Activated naive CD4-positive, alpha-beta T cell treated with anti-CD3 and anti-CD28 coated beads, Interleukin-2, amount 50 U/mL, for 24 hours (primary cell): ENCODE measurements around the gene TMEM80.
A peak's percentile ranks its signal among the peaks of the same experiment; 100 is the strongest.
"Not testable (repeated sequence)": the region's sequence is repeated elsewhere in the genome, so short reads cannot be mapped to it uniquely, and the experiment has no call there.

ENCODE experiments used
- H3K27ac Mint-ChIP-seq: one replicate; pipeline ENCODE4 v1.8.0; 2021; ENCODE audit warnings: mild to moderate bottlenecking, mixed read lengths
- H3K27me3 Mint-ChIP-seq: one replicate; pipeline ENCODE4 v1.8.0; 2021; ENCODE audit warnings: mixed read lengths
- H3K36me3 Mint-ChIP-seq: one replicate; pipeline ENCODE4 v1.8.0; 2021; ENCODE audit warnings: mixed read lengths
- H3K4me1 Mint-ChIP-seq: one replicate; pipeline ENCODE4 v1.8.0; 2021; ENCODE audit warnings: mixed read lengths
- H3K4me3 Mint-ChIP-seq: one replicate; pipeline ENCODE4 v1.8.0; 2021; ENCODE audit warnings: mild to moderate bottlenecking, mixed read lengths
- H3K9me3 Mint-ChIP-seq: one replicate; pipeline ENCODE4 v1.8.0; 2021; ENCODE audit warnings: mixed read lengths

TMEM80 gene

DNA sequence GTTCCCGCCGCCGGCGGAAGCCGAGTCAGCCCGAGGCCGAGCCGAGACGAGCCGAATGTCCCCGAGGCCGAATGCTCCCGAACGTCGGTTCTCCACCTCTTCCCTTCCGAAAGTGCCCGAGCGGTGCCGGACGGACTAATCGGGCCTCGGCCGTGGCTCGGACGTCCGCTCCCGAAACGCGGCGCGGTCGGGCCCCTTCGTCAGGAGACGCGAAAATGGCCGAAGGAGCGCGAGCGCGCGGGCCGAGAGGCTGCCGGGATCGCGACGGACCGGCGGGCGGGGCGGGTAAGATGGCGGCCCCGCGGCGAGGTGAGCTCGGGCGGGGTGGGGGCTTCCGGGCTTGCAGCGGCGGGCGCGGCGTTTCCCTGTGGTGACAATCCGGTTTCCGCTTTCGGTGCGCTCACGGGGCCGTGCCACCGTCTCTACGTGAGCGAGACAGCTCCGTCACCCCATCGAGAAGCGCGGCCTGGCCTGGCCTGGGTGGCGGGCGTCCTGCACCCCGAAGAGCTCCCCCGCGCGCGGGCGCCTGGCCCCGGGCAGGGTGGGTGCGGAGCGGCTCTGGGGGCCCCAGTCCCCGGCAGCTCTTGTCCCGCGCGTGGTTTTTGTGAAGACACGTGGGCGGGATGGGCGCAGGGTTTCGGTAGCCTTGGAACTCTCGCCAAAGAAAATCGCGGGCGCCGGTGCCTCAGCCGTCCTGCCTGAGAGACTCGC lies at the start of gene TMEM80:
Gene TMEM80 (plus strand): TSS at position 279 of the 711 bp plus-strand sequence. CDS start 12 bp downstream, at position 291.
- Mint-ChIP-seq H3K36me3 (no peaks in the 10 kb centered on the region), H3K27me3 (no peaks in the 10 kb centered on the region), H3K9me3 (no peaks in the 10 kb centered on the region), H3K27ac (peak within 1 kb of the TSS; percentile 98), H3K4me3 (peak within 1 kb of the TSS; percentile 87), H3K4me1 (peaks cover 46% of the 10 kb centered on the region)

DNA sequence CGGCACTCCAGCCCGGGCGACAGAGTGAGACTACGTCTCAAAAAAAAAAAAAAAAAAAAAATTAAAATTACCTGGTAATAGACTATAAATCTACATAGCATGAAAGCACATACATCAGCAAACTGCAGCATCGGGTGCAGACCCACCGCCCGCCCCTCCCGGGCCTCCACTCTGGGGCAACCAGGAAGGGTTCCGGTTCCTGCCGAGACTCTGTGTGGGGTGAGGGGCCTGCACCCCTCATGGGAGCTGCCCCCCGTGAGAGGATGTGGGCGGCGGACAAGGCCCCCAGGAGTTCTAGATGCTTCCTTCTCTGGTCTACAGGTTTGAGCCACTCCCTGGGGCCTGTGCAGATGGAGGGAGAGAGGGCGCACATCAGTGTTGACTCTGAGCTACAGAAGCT lies 49.4 kb upstream of the TMEM80 start:
- H3K27ac Mint-ChIP-seq: no peak overlapping the region
- no peaks in the 10 kb centered on the region for H3K27me3 Mint-ChIP-seq

DNA sequence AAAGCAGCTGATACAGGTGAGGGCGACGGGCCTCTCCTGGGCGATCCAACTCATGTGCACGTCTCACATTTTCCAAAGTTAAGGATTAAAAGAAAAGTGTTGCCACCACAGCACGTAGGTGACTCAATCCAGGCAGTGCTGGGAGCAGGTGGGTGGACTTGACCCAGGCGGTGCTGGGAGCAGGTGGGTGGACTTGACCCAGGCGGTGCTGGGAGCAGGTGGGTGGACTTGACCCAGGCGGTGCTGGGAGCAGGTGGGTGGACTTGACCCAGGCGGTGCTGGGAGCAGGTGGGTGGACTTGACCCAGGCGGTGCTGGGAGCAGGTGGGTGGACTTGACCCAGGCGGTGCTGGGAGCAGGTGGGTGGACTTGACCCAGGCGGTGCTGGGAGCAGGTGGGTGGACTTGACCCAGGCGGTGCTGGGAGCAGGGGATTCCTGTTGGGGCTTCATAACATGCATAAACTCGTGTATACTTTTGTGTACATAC lies 47.9 kb upstream of the TMEM80 start:
- H3K4me1 Mint-ChIP-seq, H3K27me3 Mint-ChIP-seq, H3K36me3 Mint-ChIP-seq, H3K4me3 Mint-ChIP-seq, H3K9me3 Mint-ChIP-seq, H3K27ac Mint-ChIP-seq: not testable (repeated sequence)

More for the DNA sequence above, 49.4 kb upstream of the TMEM80 start:
- Mint-ChIP-seq H3K36me3 (no peaks in the 10 kb centered on the region), H3K4me1 (no peaks in the 10 kb centered on the region), H3K9me3 (no peaks in the 10 kb centered on the region), H3K4me3 (no peak overlapping the region)

DNA sequence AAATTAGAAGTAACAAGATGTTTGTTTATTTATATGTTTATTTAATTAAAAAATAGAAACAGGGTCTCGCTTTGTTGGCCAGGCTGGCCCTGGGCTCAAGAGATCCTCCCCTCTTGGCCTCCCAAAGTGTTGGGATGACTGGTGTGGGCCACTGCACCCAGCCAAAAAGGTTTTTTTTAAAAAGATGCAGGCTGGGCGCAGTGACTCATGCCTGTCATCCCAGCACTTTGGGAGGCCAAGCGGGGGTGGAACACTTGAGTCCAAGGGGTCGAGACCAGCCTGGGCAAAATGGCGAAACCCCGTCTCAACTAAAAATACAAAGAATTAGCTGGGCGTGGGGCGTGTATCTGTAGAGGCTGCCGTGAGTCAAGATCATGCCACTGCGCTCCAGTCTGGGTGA lies 45.1 kb upstream of the TMEM80 start:
- Mint-ChIP-seq H3K4me1 (no peaks in the 10 kb centered on the region), H3K27me3 (no peaks in the 10 kb centered on the region), H3K4me3 (no peak overlapping the region), H3K27ac (no peak overlapping the region), H3K36me3 (peaks cover 6% of the 10 kb centered on the region), H3K9me3 (no peaks in the 10 kb centered on the region)

DNA sequence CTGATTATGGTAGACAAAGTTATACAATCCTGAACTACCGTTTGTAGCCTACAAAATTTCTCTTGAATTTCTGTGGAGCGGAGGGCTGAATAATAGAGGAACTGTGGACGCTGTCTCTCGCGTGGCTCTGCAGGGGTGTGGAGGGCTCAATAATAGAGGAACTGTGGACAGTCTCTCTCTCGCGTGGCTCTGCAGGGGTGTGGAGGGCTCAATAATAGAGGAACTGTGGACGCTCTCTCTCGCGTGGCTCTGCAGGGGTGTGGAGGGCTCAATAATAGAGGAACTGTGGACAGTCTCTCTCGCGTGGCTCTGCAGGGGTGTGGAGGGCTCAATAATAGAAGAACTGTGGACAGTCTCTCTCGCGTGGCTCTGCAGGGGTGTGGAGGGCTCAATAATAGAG lies 42.5 kb upstream of the TMEM80 start:
- not testable (repeated sequence) for H3K4me3 Mint-ChIP-seq, H3K27me3 Mint-ChIP-seq, H3K9me3 Mint-ChIP-seq, H3K4me1 Mint-ChIP-seq, H3K27ac Mint-ChIP-seq, H3K36me3 Mint-ChIP-seq

DNA sequence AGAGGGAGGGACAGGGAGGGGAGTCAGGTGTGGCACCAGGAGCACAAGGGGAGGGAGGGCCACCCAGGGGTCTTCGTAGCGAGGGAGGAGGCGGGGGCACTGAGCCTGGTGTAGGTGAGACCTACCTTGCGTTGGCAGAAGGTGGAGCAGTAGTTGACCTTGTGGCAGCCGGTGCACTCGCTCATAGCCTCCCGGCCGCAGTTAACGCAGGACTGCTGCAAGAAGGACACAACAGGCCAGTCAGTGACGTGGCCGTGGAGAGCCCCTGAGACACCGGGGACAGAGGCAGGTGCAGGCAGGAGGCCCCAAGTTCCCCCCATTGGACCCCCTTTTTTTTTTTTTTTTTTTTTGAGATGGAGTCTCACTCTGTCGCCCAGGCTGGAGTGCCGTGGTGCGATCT lies 41.8 kb upstream of the TMEM80 start:
- Mint-ChIP-seq H3K27ac (no peak overlapping the region), H3K36me3 (peaks cover 6% of the 10 kb centered on the region), H3K4me1 (no peaks in the 10 kb centered on the region), H3K4me3 (no peak overlapping the region), H3K9me3 (no peaks in the 10 kb centered on the region), H3K27me3 (no peaks in the 10 kb centered on the region)

DNA sequence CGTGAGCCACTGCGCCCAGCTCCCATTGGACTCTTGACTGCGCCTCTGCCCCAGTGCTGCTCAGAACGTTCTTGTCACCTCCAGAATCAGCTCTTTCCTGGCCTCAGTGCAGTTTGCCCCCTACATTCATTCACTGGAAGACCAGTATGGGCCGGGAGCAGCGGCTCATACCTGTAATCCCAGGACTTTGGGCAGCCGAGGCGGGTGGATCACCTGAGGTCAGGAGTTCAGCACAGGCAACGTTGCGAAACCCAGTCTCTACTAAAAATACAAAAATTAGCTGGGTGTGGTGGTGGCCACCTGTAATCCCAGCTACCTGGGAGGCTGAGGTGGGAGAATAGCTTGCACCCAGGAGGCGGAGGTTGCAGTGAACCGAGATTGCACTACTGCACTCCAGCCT lies 41.2 kb upstream of the TMEM80 start:
- H3K27me3 Mint-ChIP-seq, H3K36me3 Mint-ChIP-seq, H3K27ac Mint-ChIP-seq, H3K4me1 Mint-ChIP-seq, H3K9me3 Mint-ChIP-seq, H3K4me3 Mint-ChIP-seq: not testable (repeated sequence)

DNA sequence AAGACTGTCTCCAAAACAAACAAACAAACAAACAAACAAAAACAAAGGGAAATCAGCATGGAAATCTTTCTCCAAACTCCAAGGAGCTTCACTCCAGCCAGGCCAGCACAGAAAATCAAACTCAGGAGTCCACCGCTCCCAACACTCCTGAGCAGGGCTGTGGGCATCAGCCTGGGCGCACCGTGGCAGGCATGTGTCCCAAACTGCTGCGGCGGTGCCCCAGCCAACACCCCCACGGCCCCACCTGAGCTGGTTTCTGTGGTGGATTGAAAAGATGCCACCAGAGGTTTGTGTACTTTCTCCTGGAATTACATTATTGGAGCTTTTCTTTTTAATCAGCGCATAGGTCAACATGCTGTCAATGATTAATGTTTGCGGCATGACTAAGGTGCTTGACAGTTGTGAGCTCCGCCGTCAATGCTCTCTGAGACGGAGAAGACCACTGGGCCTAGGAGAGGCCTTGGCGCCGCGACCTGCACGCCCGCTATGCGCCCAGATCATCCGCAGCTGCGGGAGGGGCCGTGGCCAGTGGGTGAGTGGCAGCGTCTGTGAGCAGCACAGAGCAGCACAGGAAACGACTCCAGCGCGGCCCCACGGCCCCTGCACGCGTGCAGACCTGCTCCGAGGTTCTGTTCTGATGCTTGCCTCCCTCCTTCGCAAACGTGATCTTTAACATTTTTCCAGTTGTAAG lies 40.4 kb upstream of the TMEM80 start:
- Mint-ChIP-seq H3K9me3 (no peaks in the 10 kb centered on the region), H3K4me3 (no peak overlapping the region), H3K27ac (no peak overlapping the region), H3K36me3 (peaks cover 6% of the 10 kb centered on the region), H3K4me1 (no peaks in the 10 kb centered on the region), H3K27me3 (no peaks in the 10 kb centered on the region)

DNA sequence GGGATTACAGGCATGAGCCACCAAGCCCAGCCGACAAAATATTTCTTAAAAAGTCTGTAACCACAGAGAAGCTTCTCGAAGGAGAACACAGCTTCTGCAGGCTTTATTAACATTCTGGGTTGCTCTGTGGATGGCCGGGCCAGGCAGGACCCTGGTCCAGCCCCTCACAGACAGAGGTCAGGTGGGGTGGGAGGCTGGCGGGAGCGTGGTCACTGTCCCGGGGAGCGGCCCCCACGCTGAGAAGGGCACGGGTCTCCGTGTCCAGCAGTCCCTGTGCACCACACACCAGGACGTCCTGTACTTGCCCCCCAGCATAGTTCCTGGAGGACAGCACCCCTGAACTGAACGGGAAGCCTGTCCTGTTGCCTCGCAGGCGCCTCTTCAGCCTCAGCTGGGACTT lies 39.2 kb upstream of the TMEM80 start:
- H3K36me3 Mint-ChIP-seq: peaks cover 4% of the 10 kb centered on the region
- H3K4me3 Mint-ChIP-seq: no peak overlapping the region
- H3K9me3 Mint-ChIP-seq: no peaks in the 10 kb centered on the region
- no peaks in the 10 kb centered on the region for H3K27me3 Mint-ChIP-seq
- H3K4me1 Mint-ChIP-seq: no peaks in the 10 kb centered on the region
- no peak overlapping the region for H3K27ac Mint-ChIP-seq

DNA sequence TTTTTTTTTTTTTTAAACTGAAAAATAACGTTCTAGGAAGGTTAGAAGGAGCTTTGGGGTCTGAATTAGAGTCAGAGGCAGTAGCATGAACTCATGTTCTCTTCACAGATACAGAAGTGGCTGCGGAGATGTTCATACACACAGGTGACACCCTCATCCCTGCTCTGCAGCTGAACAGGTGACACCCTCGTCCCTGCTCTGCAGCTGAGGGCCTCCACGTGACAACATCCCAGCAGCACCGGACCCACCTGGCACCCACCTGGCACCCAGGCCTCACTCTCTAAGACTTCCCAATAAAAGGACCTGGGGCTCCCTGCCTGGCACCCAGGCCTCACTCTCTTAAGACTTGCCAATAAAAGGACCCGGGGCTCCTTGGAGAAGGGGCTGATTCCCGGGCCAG lies 38.8 kb upstream of the TMEM80 start:
- Mint-ChIP-seq H3K27me3 (no peaks in the 10 kb centered on the region), H3K9me3 (no peaks in the 10 kb centered on the region), H3K36me3 (peaks cover 4% of the 10 kb centered on the region), H3K27ac (no peak overlapping the region), H3K4me3 (no peak overlapping the region), H3K4me1 (no peaks in the 10 kb centered on the region)

DNA sequence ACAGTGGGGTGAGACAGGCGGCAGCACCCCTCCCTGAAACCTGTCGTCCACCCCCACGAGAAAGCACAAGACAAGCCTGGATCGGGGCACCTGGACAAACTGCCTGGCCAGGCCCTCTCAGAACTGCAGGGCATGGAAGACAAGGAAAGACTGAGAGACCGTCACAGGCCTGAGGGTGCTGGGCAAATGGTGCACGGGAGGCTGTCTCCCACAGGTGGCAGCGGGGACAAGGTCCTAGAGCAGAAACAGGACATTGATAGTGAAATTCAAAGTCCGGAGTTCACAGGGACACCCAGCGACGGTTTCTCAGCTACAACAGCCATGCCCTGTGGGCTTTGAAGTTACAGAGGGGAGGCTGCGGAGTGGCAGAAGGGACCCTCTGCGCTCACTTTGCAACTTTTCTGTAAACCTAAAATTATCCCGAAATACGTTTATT lies 37.9 kb upstream of the TMEM80 start:
- Mint-ChIP-seq H3K27me3 (no peaks in the 10 kb centered on the region), H3K27ac (no peak overlapping the region), H3K4me1 (peaks cover 2% of the 10 kb centered on the region), H3K36me3 (no peaks in the 10 kb centered on the region), H3K4me3 (no peak overlapping the region), H3K9me3 (no peaks in the 10 kb centered on the region)

DNA sequence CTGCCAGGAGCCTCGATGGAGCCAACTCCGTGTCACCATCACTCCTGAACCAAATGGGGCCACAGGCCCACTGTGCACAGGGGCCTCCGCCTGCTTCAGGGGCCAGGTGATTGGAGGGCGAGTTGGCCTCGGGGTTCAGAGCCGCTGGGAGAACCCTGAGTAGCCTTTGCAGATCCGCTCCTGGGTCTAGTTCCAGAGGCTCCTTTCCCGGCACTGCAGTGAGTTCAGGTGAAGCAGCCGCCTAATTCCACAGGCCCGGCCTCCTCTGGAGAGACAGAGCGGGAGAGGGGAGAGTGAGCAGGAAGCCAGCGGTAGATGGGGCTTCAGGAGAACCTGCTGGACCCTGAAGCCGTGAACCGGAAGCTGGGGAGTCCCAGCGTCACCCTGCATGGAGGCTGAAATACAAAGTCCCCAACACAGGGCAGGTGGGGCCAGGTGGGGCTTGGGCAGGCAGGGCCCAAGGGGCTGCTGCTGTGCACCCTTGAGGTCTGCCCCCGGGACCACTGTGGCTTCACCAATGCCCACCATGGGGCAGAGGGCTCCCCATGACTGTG lies 36.0 kb upstream of the TMEM80 start:
- Mint-ChIP-seq H3K36me3 (no peaks in the 10 kb centered on the region), H3K4me1 (peaks cover 4% of the 10 kb centered on the region), H3K9me3 (no peaks in the 10 kb centered on the region), H3K27me3 (no peaks in the 10 kb centered on the region), H3K27ac (no peak overlapping the region), H3K4me3 (no peak overlapping the region)

DNA sequence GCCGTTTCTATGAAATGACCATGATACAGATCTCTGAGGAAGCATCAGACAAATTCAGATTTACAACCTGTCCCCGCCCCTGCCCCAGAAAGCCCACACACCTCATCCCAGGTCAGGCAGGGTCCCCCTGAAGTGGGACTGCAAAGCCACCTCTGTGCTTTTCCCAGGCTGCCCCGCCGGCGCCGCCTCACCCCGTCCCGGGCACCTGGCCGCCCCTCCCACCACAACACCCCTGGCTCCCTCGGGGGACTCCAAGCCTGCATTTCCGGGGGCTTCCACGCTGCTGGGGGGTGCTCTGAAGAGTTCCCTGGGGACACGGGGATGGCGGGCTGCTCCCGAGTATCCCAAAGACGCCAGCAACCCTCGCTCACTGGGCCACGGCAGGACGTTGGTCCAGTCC lies 35.3 kb upstream of the TMEM80 start:
- H3K27ac Mint-ChIP-seq: no peak overlapping the region
- H3K36me3 Mint-ChIP-seq: no peaks in the 10 kb centered on the region
- no peaks in the 10 kb centered on the region for H3K9me3 Mint-ChIP-seq
- H3K4me3 Mint-ChIP-seq: no peak overlapping the region
- peaks cover 4% of the 10 kb centered on the region for H3K4me1 Mint-ChIP-seq
- H3K27me3 Mint-ChIP-seq: no peaks in the 10 kb centered on the region

DNA sequence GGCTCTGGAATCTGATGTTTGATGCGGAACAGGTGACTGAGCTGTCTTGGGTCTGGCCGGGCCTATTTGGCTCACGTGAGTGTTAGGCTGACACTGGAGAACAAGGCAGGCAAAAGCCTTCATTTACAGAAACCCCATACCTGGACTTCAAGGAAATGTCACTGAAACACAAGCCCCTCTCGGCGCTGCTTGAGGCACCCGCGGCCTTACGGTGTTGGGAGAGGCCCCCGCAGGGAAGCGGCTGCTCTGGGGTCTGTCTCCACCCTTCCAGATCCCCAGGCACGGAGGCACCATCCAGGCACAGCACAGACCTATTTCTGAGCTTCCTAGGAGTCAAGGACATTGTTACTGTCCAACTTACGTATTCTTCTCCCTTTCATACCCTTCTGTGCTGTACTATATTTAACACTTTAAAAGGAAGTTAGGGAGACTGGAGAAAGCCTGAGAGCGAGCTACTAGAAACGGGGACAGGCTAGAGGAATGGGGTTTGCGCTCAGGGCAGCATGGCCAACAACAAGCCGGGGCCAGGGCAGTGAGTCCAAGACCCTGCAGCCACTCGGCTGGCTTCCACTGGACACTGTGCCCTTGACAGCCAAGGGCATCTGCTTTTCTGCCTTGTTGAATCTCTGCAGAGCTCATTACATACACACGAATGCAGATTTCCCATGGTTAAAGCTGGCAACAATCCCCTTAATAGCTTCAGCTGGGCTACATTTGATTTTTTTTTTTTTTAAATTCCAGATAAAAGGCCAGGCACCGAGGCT lies 34.8 kb upstream of the TMEM80 start:
- Mint-ChIP-seq H3K36me3 (no peaks in the 10 kb centered on the region), H3K9me3 (no peaks in the 10 kb centered on the region), H3K27ac (no peak overlapping the region), H3K4me1 (peaks cover 4% of the 10 kb centered on the region), H3K27me3 (no peaks in the 10 kb centered on the region), H3K4me3 (no peak overlapping the region)

DNA sequence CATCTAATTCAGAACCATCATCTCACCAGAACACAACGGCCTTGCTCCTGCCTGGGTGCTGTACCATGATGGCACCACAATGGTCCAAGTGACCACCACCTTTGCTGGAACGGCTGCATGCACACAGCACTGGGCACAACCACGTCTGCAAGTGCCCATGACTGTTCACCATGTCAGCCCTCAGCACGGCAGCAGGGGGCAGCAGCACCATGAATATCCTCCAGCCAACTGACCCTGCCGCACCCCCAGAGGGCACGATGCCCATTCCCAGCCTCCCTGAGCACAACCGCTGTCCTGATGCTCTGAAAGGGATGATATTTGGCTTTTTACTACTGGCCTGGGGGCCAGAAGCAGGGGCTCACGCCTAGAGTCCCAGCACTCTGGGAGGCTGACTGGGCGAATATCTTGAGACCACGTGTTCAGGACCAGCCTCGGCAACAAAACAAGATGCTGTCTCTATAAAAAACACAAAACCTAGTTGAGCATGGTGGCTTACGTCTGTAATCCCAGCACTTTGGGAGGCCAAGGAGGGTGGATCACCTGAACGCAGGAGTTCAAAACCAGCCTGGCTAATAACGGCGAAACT lies 32.8 kb upstream of the TMEM80 start:
- H3K36me3 Mint-ChIP-seq: no peaks in the 10 kb centered on the region

More for the DNA sequence above, 32.8 kb upstream of the TMEM80 start:
- H3K4me3 Mint-ChIP-seq: no peak overlapping the region
- H3K27ac Mint-ChIP-seq: no peak overlapping the region
- H3K27me3 Mint-ChIP-seq: no peaks in the 10 kb centered on the region
- H3K9me3 Mint-ChIP-seq: no peaks in the 10 kb centered on the region
- peaks cover 4% of the 10 kb centered on the region for H3K4me1 Mint-ChIP-seq
